Posterior cingulate gyrus (tissue), 11 donors: ENCODE measurements around the gene OCIAD2.
"Not testable (repeated sequence)": the region's sequence is repeated elsewhere in the genome, so short reads cannot be mapped to it uniquely, and the experiment has no call there.

Experiments used
- DNase-seq, 10 donors: peaks; one replicate each; pipeline versions ENCODE4 v3.0.0 to v3.0.0-alpha.2; 2020 to 2021; ENCODE audit warnings: mixed read lengths in 3 of 10
- intact Hi-C: fragments of 100-400 bp; cut with DNase I; formaldehyde crosslinking; loops from one replicate; pipeline ENCODE4 v1.15.1; 2023

OCIAD2 gene

GRCh38 chr4:48906206-48907173 lies at the start of gene OCIAD2:
TSS of gene OCIAD2 (minus strand) at chr4:48906774. CDS start at chr4:48904549, 2,225 bp downstream.
- peak in 8 of 10 donors; percentile 28 to 95 (median 56) for DNase-seq
- intact Hi-C loops = no loop called here

GRCh38 chr4:48954314-48954713 lies 47.7 kb upstream of the OCIAD2 start:
- no peak for DNase-seq
- intact Hi-C loops = no loop called here

- intact Hi-C loops = no loop called here
- no peak for DNase-seq
These were observed 43.1 kb upstream of the OCIAD2 start for GRCh38 chr4:48949518-48950219.

- intact Hi-C loops = no loop called here
- DNase-seq = no peak
These were observed 42.5 kb upstream of the OCIAD2 start for GRCh38 chr4:48949086-48949485.

GRCh38 chr4:48947731-48948130 lies 41.2 kb upstream of the OCIAD2 start:
- DNase-seq = no peak
- intact Hi-C loops = no loop called here

- no peak for DNase-seq
- intact Hi-C loops = no loop called here
These were observed 39.4 kb upstream of the OCIAD2 start for GRCh38 chr4:48945981-48946380.

DNA sequence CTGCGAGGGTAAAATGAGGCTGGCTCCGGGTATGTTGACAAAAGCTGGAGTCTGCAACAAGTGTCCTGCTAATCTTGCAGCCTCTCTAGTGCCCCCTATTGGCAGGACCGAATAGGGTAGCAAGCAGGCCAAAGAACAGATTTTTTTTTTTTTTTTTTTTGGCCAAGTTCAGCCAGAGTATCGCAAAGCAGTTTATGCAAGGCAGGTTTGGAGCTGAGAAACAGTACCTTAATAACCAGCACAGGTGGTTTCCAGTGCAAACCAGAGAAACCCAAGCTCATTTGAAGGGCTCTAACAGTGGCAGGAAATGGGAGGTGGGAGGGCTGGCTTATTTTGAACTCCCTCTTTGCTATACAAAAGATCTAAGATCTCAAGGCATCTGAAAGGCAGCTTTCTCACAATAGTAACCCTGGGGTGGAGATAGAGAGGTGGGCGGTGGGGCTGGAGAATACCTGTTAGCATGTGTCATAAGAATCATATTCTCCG lies 38.2 kb upstream of the OCIAD2 start:
- DNase-seq = no peak
- intact Hi-C loops = no loop called here

DNA sequence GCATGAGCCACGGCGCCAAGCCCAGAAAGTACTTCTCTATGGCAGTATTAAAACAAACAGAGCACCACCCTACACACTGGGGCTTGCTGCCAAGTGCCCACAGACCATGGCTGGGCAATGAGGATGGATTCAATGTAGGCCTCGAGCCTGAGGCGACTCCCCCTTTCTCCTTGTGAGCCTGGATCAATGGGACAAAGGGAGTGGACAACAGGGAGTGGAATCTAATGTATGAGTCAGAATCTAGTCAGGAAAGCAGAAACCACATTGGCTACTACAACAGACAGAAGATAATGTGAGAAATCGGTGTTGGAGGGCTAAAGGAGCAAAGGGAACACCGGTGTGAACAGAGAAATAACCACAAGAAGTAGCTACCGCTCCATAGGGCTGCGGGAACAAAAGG lies 37.7 kb upstream of the OCIAD2 start:
- intact Hi-C loops = no loop called here
- DNase-seq = no peak

DNA sequence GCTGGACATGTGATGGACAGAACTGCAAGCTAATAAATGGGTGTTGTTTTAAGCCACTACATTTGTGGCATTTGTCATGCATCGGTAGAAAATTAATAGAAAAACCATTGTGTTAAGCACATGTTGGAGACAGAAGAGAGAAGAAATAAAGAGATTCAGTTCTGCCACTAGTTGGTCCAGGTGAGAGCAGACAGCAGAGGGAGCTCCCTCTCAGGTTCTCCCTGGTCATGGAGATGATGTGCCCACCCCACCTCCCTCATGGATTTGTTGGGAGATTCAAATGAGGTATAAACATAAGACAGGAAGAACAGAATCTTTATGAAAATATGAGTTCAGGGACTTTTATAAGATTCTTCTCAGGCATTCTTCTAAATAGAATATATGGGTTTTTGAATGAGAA lies 36.8 kb upstream of the OCIAD2 start:
- DNase-seq = no peak
- intact Hi-C loops = no loop called here

DNA sequence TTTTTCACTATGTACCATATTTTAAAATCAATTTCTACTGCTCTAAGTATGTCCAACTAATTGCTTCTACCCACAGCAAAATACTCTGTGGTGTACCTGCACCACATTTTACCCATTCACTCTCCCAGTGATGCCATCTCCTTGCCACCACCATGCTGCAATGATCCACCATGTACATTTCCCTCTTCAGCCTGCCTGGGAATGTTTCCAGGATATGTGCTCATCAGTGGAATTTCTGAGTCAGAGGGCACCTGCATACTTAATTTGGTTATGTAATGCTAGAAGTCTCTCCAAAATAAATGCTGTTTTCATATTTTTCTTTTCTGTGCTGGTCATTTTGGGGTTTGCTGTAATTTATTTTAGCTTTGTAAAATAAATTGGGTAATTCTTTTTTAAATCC lies 33.2 kb upstream of the OCIAD2 start:
- intact Hi-C loops = no loop called here
- DNase-seq = no peak

DNA sequence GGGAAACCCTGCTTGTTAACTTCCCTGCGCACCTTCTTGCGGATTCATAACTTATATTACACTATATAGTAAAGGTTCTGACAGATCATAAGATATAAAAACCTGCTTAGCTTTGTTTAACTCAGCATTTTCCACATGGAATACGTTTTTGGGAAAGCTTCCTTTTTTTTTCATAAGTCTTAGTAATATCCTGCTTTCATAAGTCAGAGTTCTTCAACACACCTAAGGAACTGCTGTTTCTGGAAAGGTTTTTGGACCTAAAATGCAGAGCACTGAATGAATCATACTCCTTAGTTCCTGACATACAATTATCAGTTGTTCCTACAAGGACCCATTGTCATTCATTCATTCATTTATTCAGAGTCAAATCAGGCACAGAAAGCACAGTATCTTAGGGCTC lies 32.3 kb upstream of the OCIAD2 start:
- intact Hi-C loops = no loop called here
- DNase-seq = no peak

DNA sequence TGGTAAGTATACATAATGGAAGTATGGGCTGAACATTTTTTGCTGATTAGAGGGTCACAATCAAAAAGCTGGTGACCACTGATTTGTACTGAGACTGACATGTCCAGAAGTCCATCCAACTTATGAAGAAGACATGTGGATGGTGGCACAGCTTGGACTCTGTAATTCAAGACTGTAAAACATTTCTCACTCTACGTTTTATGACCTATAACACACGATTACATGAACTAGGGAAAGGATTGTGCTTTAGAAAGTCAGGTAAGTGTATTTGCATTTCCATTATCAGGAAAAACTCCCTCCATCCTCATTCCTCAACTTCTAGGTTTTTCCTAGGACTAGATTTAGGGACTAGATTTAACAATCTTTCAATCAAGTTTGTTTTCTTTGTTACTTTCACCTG lies 30.5 kb upstream of the OCIAD2 start:
- intact Hi-C loops = no loop called here
- no peak for DNase-seq

DNA sequence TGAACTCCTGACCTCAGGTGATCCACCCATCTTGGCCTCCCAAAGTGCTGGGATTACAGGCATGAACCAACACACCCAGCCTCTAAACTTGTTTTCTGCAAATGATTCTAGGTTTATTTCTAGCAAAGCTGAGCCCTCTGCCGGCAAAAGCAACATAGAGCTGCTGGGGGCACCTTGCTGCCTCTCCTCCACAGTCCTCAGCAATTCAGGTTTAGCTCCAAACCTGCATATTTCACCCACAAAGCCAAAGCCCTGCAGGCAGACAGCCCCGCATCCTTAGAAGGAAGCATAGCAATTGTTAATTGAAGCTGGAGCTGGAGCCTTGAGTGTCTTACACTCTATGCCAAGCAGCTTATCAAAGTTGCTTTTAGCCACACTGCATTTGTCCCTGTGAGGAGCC lies 24.9 kb upstream of the OCIAD2 start:
- DNase-seq = no peak
- intact Hi-C loops = no loop called here

- DNase-seq = no peak
- intact Hi-C loops = no loop called here
These were observed 24.1 kb upstream of the OCIAD2 start for GRCh38 chr4:48930654-48931053.

GRCh38 chr4:48924416-48924815 lies 17.8 kb upstream of the OCIAD2 start:
- DNase-seq = no peak
- intact Hi-C loops = no loop called here

- intact Hi-C loops, DNase-seq: not testable (repeated sequence)
These were observed 16.5 kb upstream of the OCIAD2 start for GRCh38 chr4:48923065-48923464.

GRCh38 chr4:48914311-48914710 lies 7.7 kb upstream of the OCIAD2 start:
- intact Hi-C loops = no loop called here
- no peak for DNase-seq

- peak in 8 of 10 donors; percentile 40 to 95 (median 80) for DNase-seq
- intact Hi-C loops = no loop called here
These were observed 6.8 kb upstream of the OCIAD2 start for GRCh38 chr4:48913346-48913745.

DNA sequence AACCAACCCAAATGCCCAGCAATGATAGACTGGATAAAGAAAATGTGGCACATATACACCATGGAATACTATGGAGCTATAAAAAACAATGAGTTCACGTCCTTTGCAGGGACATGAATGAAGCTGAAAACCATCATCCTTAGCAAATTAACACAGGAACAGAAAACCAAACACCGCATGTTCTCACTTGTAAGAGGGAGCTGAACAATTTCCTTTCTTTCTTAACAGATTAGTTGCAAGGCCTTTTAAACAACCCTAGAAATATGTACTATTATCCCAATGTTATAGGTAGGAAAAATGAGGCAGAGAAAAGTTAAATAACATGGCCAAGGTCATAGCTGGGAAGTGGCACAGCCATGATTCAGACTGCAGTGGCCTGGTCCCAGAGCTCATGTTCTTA lies 5.8 kb upstream of the OCIAD2 start:
- intact Hi-C loops = no loop called here

DNA sequence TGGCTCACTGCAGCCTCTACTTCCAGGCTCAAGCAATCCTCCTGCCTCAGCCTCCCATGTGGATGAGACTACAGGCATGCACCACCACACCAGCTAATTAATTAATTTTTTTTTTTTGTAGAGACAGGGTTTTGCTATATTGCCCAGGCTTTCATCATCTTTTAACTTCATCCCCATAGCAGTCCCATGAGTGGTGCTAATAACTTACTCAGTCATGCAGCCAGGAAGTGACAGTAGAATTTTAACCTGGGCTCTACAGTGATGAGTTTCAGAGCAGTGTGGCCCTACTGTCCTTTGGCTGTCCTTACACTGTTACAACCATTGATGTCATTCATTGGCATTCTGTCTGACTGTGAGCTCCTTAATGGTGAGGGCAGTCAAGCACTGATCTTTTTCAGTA lies 3.9 kb upstream of the OCIAD2 start:
- intact Hi-C loops = no loop called here
- no peak for DNase-seq

More for the DNA sequence above, 5.8 kb upstream of the OCIAD2 start:
- no peak for DNase-seq

GRCh38 chr4:48909697-48910096 lies 3.1 kb upstream of the OCIAD2 start:
- peak in 4 of 10 donors; percentile 17 to 90 (median 64) for DNase-seq
- intact Hi-C loops = no loop called here

- no peak for DNase-seq
- intact Hi-C loops = no loop called here
These were observed 2.1 kb upstream of the OCIAD2 start for GRCh38 chr4:48908687-48909086.
